CD4-positive, alpha-beta T cell treated with Interleukin-10 for 1 hour (primary cell): ENCODE results near the gene PRR30.

Experiments
- DNase-seq: peaks from one replicate; pipeline ENCODE4 v3.0.0-alpha.2; 2020

The PRR30 gene

DNA sequence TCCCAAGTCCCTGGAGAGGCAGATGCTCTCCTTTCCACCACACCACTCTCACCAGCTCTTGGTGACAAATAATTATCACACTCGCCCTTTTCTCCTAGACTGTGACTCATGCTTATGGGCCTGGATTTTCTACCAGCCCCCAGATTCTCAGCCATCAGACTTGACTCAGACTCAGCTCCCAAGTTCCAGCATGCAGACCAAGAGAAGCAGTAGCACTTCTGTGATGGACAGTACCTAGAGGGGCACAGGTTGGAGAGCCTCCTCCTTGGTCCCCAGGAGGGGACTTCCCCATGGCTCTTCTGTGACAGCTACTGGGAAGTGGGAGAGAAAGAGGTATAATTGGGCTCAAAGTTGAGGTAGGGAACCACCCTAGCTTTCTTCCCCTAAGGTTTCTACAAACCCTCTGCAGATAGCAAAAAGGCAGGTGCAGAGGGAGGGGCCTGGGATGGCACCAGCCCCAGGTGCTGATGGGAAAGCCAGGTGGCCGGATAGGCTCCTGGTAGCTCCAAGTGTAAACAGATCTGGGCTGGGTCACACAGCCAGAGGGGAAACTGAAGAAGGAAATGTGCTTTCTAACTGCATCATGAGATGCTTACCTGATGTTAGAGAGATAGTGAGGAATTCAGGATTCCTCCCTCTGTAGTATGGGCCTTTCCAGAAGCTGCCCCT is 13.7 kb upstream of the PRR30 start:
- DNase-seq = no peak

DNA sequence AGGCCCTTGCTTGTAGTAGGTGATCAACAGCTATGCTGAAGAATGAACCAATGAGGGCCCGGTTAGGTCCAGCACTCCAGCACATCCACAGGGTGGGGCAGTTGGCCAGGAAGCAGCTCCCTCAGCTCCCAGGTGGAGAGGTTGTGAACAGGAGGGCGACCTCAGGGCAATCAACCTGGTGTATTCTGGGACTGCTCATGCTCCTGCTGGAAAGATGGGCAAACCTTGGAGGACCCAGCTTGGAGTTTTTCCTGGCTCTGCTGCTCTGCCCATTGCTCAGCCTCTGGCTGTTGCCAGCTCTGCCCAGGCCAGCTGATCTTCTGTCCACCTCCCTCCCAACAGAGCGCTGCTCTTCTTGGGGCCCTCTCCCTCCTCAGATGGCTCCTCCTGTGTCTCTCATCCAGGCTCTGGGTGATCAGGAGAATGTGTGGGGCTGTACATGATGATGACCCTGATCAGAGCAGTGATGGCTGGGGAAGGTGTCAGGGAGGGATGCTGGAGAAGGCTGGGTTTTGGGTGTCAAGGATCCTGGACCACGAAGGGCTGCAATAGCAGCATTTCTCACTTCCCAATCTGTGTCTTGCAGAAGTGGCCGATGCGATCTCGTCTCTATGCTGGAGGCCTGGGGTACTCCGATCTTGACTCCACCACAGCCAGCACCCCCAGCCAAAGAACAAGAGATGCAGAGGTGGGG is 13.0 kb upstream of the PRR30 start:
- DNase-seq = no peak

DNA sequence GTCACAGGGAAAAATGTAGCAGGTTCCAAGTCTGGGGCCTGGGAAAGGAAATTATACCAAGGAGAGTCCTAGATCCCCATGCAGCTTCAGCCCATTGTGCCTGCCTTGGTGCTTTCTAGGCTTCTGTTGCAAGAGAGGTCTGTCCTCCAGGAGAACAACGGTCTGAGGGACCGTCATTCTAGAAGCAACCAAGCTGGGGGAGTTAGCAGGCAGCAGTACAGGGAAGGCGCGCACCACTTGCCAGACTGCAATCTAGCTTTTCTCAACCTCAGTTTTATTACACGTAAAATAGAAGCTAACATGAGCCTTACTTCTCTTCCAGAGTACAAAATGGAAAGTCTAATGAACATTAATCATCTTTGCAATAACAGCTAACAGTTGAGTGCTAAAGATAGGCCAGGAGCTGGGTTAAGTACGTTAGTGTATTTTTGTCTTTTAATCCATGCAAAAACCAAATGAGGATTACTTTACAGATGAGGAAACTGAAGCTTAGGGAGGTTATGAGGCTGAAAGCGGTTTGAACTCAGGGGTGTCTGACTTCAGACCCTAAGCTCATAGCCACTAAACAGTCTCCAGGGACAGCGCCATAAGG is 11.5 kb upstream of the PRR30 start:
- no peak for DNase-seq

DNA sequence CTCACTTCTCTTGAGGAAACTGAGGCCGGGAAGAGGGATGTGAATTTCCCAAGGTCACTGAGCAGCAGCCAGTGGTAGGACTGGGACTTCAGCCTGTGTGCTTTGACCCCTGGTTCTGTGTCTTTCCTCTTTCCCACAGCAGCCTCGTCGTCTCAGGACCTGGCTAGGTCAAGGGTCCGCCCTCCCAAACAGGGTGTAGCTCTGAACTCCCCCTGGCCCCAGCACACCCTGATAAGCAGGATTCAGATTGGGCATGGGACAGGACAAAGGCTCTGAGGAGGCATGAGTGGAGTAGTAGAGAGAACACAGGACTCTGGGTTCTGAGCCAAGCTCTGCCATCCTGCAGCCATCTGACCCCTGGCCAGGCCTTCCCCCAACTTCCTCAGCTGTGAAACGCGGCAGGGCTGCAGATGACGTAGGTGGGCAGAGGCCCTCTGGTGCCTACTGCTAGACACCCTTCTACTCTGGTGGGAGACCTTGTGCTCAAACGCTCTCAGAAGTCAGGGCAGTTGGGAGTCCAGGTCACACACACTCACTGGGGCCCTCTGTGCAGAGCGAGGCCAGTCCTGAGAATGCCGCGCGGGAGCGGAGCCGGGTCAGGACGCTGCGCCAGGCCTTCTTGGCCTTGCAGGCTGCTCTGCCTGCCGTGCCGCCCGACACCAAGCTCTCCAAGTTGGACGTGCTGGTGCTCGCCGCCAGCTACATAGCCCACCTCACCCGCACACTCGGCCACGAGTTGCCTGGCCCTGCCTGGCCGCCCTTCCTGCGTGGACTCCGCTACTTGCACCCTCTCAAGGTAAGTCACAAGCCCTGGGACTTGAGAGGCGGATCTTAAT is 10.6 kb upstream of the PRR30 start:
- no peak for DNase-seq

DNA sequence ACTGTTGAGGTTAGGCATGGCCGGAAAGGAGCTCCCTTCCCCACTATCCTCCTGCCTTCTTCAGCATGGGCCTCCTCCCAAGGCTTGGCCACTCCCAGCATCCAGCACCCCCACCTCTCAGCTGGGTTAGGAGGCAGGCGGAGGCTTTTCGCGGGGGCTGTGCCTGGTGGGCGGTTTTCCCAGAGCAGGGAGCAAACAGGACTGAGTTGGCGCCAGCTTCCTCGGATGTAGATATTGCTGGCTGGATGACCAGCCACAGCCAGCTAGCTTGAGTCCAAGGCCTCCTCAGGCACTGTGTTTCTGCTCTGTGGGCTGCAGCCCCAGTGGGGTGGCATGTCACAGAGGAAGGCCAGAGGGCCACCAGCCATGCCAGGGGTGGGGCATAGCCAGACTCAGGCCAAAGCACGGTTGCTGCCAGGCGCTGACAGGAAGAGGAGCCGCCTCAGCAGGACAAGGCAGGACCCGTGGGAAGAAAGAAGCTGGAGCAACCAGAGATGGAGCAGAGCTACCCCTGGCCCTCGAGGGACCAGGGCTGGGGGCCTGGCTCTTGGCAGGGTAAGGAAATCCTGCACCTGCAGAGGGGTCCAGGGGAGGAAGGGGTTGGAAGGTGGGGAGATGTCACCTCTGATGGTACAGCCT is 9.7 kb upstream of the PRR30 start, which contains the start of gene TCF23:
Gene TCF23 (plus strand): TSS at position 204 of the 639 bp plus-strand sequence. CDS start 130 bp downstream, at position 334.
- no peak for DNase-seq

DNA sequence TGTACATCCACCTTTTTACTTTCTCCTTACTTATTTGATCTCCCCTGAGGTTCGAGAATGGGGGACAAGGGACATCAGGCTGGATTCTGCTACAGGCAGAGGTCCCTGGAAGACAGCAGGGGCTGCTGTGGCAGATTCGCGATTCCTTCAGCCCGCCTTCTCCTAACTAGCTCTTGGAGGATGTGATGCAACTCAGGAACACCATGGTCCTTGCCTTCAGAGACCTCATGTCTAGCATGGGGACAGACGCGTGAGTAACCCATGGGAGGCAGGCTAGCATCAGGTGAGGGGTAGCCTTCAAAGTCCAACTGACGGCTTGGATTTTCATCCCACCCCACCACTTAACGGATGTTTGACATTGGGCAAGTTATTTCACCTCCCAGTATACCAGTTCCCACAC is 8.7 kb upstream of the PRR30 start:
- DNase-seq = no peak

DNA sequence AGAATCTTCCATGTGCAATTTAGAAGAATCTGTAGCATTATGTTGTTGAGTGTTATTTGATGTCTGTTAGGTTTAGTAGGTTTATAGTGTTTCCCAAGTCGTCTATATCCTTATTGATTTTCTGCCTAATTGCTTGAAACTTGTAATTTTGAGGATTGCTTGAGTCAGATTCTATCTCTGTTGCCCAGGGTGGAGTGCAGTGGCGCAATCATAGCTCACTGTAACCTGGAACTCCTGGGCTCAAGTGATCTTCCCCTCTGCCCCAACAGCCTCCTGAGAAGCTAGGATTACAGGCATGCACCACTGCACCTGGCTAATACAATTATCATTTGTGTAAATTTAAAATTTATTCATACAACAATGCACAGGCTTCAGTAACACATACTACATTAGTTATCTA is 6.5 kb upstream of the PRR30 start:
- DNase-seq = no peak

DNA sequence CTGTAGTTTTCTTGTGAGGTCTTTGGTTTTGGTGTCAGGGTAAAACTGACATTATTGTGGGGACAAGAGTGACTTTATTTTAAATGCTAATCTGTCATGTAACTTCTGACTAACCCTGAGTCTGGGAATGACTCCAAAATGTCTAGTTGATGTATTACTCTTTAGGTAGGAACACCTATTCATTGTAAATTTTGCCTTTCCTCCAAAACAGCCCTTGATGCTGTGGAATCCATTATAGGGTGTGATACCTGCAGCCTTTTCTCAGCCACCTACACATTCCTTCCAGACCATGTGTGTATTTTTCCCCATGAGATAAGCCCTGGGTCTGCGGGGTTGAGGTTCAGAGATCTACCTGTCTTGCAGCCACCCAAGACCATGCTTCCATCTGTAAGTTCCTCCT is 4.1 kb upstream of the PRR30 start:
- no peak for DNase-seq

DNA sequence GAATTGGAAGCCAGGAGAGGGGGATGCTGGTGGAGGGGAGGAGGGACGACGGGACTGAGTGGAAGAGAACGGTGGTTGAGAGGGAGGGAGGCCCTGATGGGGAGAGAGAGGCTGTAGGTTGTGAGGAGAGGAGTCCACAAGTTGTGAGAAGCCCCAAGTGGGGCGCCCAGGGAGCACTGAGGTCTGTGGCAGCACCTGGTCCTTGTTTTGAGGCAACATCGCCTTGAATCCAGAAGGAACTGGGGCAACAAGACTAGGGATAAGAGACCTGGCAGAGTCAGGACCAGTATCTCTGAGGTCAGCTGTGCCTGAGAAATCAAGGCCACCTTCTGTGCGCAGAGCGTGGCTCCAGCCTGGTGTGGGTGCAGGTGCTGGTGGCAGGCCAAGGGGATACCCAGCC is 1.1 kb downstream of the PRR30 start:
- DNase-seq = no peak

DNA sequence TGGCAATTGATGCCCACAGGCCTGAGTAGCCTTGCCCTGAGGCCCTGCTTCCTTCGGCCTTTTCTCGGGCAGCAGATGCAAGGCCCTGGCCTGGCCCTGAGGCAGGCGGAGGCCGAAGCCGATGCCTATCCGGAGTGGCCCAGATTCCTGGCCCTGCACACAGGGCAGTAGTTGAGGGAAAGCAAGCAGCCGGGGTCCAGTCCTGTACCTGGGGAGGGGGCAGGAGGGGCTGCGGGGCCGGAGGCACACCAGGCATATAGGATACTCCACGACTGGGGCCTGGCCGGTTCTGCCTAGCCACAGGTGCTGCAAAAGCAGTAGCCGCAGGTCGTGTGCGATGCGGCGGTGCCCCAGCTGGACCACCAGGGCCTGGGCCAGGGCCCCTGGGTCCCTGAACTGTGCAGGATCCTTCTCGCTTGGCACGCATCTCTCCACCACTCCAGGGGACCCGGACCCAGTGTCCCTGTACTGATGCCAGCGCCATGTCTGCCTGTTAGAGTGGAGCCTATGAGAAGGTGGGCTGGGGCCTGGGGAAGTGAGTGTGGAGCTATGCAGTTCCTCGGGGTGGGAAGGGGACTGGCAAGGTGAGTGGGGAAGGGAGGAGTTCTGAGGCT is 1.8 kb downstream of the PRR30 start:
- no peak for DNase-seq

DNA sequence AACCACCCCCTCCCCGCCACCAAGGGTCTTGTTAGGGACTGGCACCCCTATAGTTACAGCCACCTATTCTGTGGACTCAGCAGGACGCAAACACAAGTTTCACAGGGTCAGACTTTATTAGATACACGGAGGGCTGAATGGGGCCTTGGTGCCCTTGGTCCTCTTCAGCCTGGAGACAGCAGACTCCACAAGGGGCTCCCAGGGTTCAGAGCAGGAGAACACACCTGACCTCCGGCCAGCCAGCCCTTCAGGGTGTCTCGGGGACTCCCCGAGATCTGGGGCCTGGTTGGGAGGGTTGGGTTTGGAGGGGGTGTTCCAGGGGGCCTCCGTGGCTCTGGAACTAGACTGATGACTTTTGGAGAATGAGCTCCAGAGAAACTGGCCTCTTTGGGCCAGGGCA is 2.5 kb downstream of the PRR30 start:
- no peak for DNase-seq

DNA sequence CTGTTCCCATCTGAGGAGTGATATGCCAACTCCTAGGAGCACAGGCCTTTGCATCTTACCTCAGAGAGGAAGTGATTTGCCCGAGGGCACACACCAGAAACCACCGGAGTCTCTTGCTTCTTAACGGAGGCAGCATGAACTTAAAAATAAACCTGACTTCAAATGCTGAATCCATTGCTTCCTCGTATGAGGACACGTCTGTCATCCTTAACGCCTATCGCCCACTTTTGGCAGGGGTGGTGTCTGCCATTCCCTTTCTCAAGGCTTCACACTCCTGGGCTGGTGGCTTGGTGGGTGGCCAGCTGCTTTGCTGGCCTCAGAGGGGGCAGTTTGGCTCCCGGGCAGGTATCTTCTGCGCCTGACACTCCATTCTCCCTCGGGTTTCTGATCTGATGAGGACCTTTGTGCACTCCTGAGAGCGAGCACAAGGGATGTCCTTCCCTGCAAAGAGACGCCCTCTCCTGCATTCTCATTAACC is 3.7 kb downstream of the PRR30 start:
- DNase-seq = no peak

DNA sequence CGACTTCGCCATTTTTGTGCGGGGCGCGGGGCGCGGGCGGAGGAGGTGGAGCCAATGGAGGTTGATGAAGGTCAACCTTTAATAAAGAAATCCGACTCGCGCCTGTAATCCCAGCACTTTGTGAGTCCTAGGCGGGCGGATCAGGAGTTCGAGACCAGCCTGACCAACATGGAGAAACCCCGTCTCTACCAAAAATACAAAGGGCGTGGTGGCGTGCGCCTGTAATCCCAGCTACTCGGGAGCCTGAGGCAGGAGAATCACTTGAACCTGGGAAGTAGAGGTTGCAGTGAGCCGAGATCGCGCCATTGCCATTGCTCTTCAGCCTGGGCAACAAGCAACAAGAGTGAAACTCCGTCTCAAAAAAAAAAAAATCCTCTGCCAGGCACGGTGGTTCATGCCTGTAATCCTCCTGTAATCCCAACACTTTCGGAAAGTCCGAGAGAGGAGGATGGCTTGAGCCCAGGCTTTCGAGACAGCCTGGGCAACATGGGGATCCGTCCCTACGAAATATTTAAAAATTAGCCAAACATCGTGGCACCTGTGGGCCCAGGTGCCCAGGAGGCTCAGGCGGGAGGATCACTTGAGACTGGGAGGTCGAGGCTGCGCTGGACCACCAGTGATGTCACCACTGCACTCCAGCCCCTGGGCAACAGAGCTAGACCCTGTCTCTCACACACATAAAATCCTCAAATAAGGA is 4.3 kb downstream of the PRR30 start:
- no peak for DNase-seq

DNA sequence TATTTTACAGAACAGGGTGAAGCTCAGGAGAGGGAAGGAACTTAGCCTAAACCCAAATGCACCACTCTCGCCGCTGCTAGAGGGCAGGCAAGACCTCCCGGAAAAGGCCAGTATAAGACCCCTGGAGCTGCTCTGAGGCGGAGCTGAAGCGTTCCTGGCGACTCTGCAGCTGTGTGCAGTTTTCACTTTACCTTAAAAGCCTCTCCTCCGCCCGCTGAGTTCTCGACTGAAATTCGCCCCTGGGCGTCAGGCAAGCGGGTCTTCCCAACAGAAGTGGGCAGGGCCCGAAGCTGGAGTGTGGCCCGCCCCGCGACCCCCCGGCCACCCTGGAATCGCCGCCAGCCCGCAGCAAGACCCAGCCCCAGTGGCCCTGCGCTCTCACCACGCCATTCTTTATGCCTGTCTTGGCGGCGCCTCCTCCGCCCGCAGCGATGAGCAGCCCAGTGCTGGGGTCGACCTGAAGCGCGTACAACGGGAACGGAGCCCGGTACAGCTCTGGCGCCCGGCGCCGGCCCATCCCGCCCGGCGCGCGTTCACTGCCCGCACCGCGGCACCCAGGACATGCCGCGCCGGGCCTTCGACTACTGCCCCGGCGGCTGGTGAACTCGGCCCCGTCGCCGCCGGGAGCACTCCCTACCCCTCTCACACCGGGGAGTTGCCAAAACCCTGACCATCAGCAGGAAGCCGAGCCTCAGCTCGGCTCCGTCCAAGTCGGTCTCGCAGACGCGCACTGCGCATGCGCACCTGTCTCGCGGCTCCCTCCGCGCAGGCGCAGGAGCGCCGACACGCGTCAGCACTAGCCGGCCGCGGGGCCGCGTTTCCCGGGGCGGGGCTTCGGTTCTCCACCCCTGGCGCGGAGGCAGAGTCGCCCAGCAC is 5.1 kb downstream of the PRR30 start, which contains the start of gene PREB:
Gene PREB (minus strand): TSS at position 732 of the 876 bp plus-strand sequence. CDS start 215 bp downstream, at position 517.
- peak; percentile 98 for DNase-seq

DNA sequence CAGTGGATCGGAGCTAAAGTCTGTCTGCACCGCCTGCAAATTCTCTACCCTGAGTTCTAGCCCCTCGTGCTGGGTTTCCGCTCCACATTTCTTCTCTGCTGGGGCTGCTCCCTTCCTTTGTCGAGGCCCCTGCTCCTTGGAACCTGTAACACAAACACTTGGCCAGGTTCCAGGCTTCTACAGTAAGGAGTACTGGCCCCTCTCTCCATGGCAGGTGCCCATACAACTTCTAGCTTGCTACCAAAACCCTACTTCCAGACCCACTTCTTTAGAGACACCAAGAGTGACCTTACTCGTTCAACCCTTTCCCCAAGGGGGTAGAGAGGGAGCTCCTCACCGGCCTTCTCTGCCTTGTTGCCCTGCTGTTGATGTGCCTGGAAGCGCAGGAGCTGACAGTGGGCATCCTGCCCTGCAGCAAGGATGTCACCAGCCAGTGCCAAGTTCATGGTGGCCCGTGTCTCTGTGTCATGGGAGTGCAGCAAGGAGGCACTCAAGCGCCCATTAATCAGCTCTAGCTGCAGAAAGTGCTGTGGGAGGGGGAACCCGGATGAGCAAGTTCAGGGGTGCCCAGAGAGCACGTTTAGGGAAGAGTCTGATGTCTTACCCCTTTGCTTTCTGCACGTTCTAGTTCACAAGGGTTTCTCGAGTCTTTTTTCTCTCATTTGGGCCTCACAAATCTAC is 5.9 kb downstream of the PRR30 start:
- no peak for DNase-seq

DNA sequence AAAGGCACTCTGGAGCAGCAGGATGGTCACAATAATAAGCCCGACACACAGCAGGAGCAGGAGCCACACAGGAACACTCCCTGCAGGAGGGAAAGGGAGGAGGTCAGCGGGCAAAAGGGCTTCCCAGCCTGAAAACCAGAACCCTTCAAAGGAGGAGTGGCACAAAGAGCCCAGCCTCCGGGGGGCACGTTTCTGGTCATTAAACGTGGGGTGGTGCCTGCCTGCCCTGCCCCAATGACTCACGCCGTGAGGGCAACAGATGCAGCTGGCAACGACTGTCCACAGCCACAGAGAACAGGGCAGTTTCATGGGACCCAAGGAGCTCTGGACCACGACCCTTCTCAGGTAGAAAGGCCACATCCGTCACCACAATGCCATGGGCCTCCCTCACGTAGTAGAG is 7.8 kb downstream of the PRR30 start:
- no peak for DNase-seq

DNA sequence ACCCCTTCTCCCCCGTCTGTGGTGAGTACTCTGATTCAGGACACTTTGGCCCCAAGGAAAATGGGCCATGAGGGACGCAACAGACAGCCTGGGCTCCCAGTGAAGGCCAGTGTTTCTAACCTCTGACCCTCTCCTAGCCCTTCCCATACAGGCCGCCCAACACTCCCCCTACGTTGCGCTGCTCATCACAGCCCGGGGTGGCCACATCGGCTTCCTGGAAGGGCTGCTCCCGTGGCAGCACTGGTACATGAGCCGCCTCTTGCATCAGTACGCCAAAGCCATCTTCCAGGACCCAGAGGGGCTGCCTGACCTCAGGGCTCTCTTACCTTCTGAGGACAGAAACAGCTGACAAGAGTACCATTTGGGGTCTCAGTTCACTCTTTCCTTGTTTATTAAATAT is 8.8 kb downstream of the PRR30 start:
- DNase-seq = no peak

DNA sequence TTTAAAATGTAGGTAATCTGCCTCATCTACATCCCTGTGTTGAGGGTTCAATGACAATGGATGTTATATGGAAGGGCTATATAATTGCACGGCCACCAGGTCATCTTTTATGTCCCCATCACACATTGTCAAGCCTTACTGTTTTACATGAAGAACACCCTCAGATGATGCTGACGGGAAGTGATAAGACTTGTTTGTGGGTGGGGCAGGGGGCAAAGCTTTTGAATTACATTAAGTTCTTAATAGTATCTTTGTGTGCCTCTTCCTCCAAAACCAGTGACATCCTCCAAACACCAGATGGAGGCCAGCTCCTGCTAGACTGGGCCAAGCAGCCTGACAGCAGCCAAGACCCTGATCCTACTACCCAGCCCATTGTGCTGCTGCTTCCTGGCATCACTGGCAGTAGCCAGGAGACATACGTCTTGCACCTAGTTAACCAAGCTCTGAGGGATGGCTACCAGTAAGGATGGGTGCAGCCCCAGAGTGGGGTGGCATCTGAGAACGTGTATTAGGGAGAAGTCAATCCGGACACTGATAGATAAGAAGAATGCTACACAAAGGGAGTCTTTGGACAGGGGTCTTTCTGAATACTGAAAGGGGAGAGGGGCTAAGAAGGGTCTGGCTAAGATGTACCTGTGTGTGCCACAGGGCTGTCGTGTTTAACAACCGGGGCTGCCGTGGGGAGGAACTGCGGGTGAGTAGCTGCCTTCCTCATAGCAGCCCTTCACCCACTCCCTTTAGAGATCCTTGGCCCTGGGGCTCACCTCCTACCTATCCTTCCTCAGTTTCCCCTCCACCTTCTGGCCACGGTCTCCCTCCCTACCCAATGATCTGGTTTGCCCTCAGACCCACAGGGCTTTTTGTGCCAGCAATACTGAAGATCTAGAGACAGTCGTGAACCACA is 10.3 kb downstream of the PRR30 start:
- DNase-seq = no peak
